Skin of body (tissue), 2 donors: ENCODE results near the gene SYNGR2. TPM values are rescaled to one million over a fixed set of nuclear protein-coding genes. Genes with fewer than 3 reads are reported as not detected.

ENCODE experiments used
- DNase-seq: peaks from one replicate; lab custom pipeline; 2025; lab: John Stamatoyannopoulos, UW
- total RNA-seq: library from RNA; depleted of rRNA; stranded (reverse); fragments of >200 nt; gene quantifications from one replicate; pipeline ENCODE4 v1.2.3, GENCODE V29; 2014

SYNGR2 gene
- 16.7 TPM for total RNA-seq

GRCh38 chr17:78168242-78168902 lies at the start of gene SYNGR2:
Gene SYNGR2, plus strand, starts transcription at chr17:78168581. Its CDS starts 36 bp downstream, at chr17:78168617.
- DNase-seq: no peak

GRCh38 chr17:78118801-78119241 lies 49.6 kb upstream of the SYNGR2 start:
- DNase-seq: no peak

- DNase-seq: no peak
These were observed 47.8 kb upstream of the SYNGR2 start for GRCh38 chr17:78120537-78120936.

GRCh38 chr17:78120971-78121800 lies 47.2 kb upstream of the SYNGR2 start:
- no peak for DNase-seq

GRCh38 chr17:78121801-78122215 lies 46.6 kb upstream of the SYNGR2 start:
- DNase-seq: no peak

GRCh38 chr17:78122216-78122930 lies 46.0 kb upstream of the SYNGR2 start:
- DNase-seq: no peak

GRCh38 chr17:78122931-78123249 lies 45.5 kb upstream of the SYNGR2 start:
- no peak for DNase-seq

GRCh38 chr17:78123258-78123929 lies 45.0 kb upstream of the SYNGR2 start:
- DNase-seq: no peak

- DNase-seq: no peak
These were observed 44.1 kb upstream of the SYNGR2 start for GRCh38 chr17:78124081-78124835.

- no peak for DNase-seq
These were observed 43.6 kb upstream of the SYNGR2 start for GRCh38 chr17:78124836-78125137.

- DNase-seq: no peak
These were observed 43.1 kb upstream of the SYNGR2 start for GRCh38 chr17:78125138-78125913.

- no peak for DNase-seq
These were observed 42.1 kb upstream of the SYNGR2 start for GRCh38 chr17:78125976-78126894.

- no peak for DNase-seq
These were observed 41.5 kb upstream of the SYNGR2 start for GRCh38 chr17:78126895-78127238.

GRCh38 chr17:78127239-78127887 lies 41.0 kb upstream of the SYNGR2 start:
- no peak for DNase-seq

GRCh38 chr17:78127888-78128550 lies 40.4 kb upstream of the SYNGR2 start:
- DNase-seq: no peak

GRCh38 chr17:78128551-78129350 lies 39.6 kb upstream of the SYNGR2 start, which contains the start of gene TMC6:
Gene TMC6, minus strand, starts transcription at chr17:78128755. Its CDS starts 1,923 bp downstream, at chr17:78126832.
- peak; percentile 15 for DNase-seq

- no peak for DNase-seq
These were observed 38.9 kb upstream of the SYNGR2 start for GRCh38 chr17:78129351-78130089.
